HCT116 (cell line): ENCODE data around the gene WFDC1.

Experiments used
- CTCF ChIP-seq, 3 experiments: fragments of 200-600 bp in 1 of 3; sonication (generic) in 1 of 3; IDR thresholded peaks in 2 of 3; conservative IDR thresholded peaks in 1 of 3; 2 replicates each; pipeline ENCODE4 v1.5.1; 2012 to 2017; ENCODE audit warnings: low read depth in 2 of 3, low read length in 2 of 3, antibody characterized with exemption in 1 of 3, borderline replicate concordance in 1 of 3, control low read depth in 1 of 3, mild to moderate bottlenecking in 1 of 3, mixed read lengths in 1 of 3, mixed run types in 1 of 3, moderate library complexity in 1 of 3; ENCODE audit not compliant: insufficient read depth in 1 of 3
- EGR1 ChIP-seq: IDR thresholded peaks from 2 replicates; pipeline ENCODE4 v1.6.1; 2012; ENCODE audit warnings: low read depth
- EZH2 ChIP-seq: fragments of 200-600 bp; sonication (generic); IDR thresholded peaks from 2 replicates; pipeline ENCODE4 v1.6.1; 2017; ENCODE audit warnings: antibody characterized with exemption, mixed run types
- JUND ChIP-seq: IDR thresholded peaks from 2 replicates; pipeline ENCODE4 v1.6.1; 2012
- MAX ChIP-seq: IDR thresholded peaks from 2 replicates; pipeline ENCODE4 v1.6.1; 2012
- POLR2A ChIP-seq: IDR thresholded peaks from 2 replicates; pipeline ENCODE4 v1.7.0; 2011; ENCODE audit warnings: borderline replicate concordance; ENCODE audit not compliant: insufficient read depth, insufficient read length; ENCODE audit errors: extremely low read depth
- POLR2AphosphoS5 ChIP-seq: IDR thresholded peaks from 2 replicates; pipeline ENCODE4 v1.6.1; 2011; ENCODE audit warnings: mild to moderate bottlenecking, low read depth, low read length, moderate library complexity
- YY1 ChIP-seq: IDR thresholded peaks from 2 replicates; pipeline ENCODE4 v1.6.1; 2011; ENCODE audit warnings: low read length, low read depth, moderate library complexity, mild to moderate bottlenecking; ENCODE audit not compliant: insufficient replicate concordance; ENCODE audit errors: extremely low read depth

- TF ChIP-seq POLR2A (no peak), POLR2AphosphoS5 (no peak), CTCF (IDR thresholded peaks at IDR 0.05 in 2 of 3, conservative IDR thresholded peaks at IDR 0.05 in 1 of 3; ENCODE audit: borderline replicate concordance in 1 of 3, insufficient read depth in 1 of 3, low read depth in 2 of 3, low read length in 2 of 3) (no peak), JUND (no peak), EZH2 (no peak), EGR1 (no peak), MAX (no peak), YY1 (no peak)
Observed at GRCh38 chr16:84373907-84374489, 79.3 kb downstream of the WFDC1 start.
